ENCODE results near the gene MTFR1L. TPM values are rescaled to one million over a fixed set of nuclear protein-coding genes. Genes with fewer than 3 reads are reported as not detected.
"Not testable (repeated sequence)": the region's sequence is repeated elsewhere in the genome, so short reads cannot be mapped to it uniquely, and the experiment has no call there.

Gene MTFR1L
- total RNA-seq, 2 donors from 2014 or later, result 34.0 to 39.1 TPM

GRCh38 chr1:25829046-25829445 lies 9.3 kb downstream of the MTFR1L start:
- Mint-ChIP-seq H3K9me3 (no peaks in the 10 kb centered on the region), H3K36me3 (ENCODE audit: insufficient read depth in 2 of 2) (peaks cover 5 to 20% of the 10 kb centered on the region in 2 donors), H3K4me3 (no peak overlapping the region), H3K27ac (no peak overlapping the region), H3K27me3 (ENCODE audit: low read depth) (no peaks in the 10 kb centered on the region), H3K4me1 (ENCODE audit: low read depth) (peaks cover 5% of the 10 kb centered on the region)
- DNase-seq (no peak), ATAC-seq (replicated peaks in 1 of 2) (no peak)

DNA sequence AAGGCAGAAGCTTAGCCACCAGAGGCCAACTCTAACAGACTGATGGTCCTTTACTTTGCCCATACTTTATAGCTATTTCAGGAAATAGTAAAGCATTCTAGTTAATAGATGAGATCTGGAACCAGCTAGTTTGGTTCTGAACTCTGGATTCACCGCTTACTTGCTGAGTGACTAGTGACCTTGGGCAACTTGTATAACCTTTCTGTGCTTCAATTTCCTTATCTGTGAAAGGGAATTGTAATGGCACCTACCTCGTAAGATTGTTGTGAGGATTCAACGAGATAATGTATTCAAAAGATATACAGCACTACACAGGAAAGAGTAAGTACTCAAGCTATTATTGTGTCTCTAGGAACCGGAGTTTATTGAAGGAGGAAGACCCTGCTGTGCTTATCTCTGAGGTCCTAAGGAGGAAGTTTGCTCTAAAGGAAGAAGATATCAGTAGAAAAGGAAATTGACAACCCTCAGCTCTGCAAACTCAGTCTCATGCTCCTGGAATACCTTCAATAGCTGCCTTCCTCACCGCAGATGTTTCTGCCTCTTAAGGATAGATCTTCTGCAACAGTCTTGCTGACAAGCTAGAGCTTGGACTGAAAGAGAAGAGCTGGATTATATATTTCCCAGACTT lies 11.9 kb downstream of the MTFR1L start:
- ATAC-seq (replicated peaks in 1 of 2) (no peak), DNase-seq (no peak)
- H3K4me1 Mint-ChIP-seq (ENCODE audit: low read depth), result peaks cover 5% of the 10 kb centered on the region
- no peak overlapping the region for H3K27ac Mint-ChIP-seq
- no peaks in the 10 kb centered on the region for H3K27me3 Mint-ChIP-seq (ENCODE audit: low read depth)
- H3K9me3 Mint-ChIP-seq, result no peaks in the 10 kb centered on the region
- H3K36me3 Mint-ChIP-seq (ENCODE audit: insufficient read depth in 2 of 2), result peaks cover 5 to 27% of the 10 kb centered on the region in 2 donors
- no peak overlapping the region for H3K4me3 Mint-ChIP-seq

GRCh38 chr1:25832336-25833037 lies 12.7 kb downstream of the MTFR1L start:
- Mint-ChIP-seq H3K4me3 (no peak overlapping the region), H3K27ac (no peak overlapping the region), H3K27me3 (ENCODE audit: low read depth) (no peaks in the 10 kb centered on the region), H3K4me1 (ENCODE audit: low read depth) (peaks cover 5% of the 10 kb centered on the region), H3K9me3 (no peaks in the 10 kb centered on the region), H3K36me3 (ENCODE audit: insufficient read depth in 2 of 2) (peaks cover 5 to 27% of the 10 kb centered on the region in 2 donors)
- ATAC-seq (replicated peaks in 1 of 2), result no peak
- no peak for DNase-seq

DNA sequence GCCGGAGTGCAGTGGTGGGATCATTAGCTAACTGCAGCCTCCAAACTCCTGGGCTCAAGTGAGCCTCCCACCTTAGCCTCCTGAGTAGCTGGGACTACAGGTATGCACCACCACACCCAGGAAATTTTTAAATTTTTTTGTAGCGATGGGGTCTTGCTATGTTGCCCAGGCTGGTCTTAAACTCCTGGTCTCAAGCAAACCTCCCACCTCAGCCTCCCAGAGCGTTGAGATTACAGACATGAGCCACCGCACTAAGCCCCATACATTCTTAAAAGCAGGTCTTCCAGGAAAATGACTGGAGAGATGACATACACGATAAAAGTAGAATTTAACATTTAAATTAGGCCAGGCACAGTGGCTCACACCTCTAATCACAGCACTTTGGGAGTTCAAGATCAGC lies 13.4 kb downstream of the MTFR1L start:
- no peaks in the 10 kb centered on the region for H3K9me3 Mint-ChIP-seq
- no peaks in the 10 kb centered on the region for H3K27me3 Mint-ChIP-seq (ENCODE audit: low read depth)
- H3K27ac Mint-ChIP-seq, result no peak overlapping the region
- no peak for ATAC-seq (replicated peaks in 1 of 2)
- peaks cover 5 to 24% of the 10 kb centered on the region in 2 donors for H3K36me3 Mint-ChIP-seq (ENCODE audit: insufficient read depth in 2 of 2)
- no peak overlapping the region for H3K4me3 Mint-ChIP-seq
- H3K4me1 Mint-ChIP-seq (ENCODE audit: low read depth), result peaks cover 5% of the 10 kb centered on the region
- DNase-seq, result no peak

GRCh38 chr1:25834894-25835293 lies 15.1 kb downstream of the MTFR1L start:
- H3K4me1 Mint-ChIP-seq (ENCODE audit: low read depth), result peaks cover 5% of the 10 kb centered on the region
- no peak overlapping the region for H3K27ac Mint-ChIP-seq
- no peak overlapping the region for H3K4me3 Mint-ChIP-seq
- H3K36me3 Mint-ChIP-seq (ENCODE audit: insufficient read depth in 2 of 2), result peaks cover 4 to 19% of the 10 kb centered on the region in 2 donors
- no peaks in the 10 kb centered on the region for H3K27me3 Mint-ChIP-seq (ENCODE audit: low read depth)
- H3K9me3 Mint-ChIP-seq, result peaks cover 0 to under 1% of the 10 kb centered on the region in 2 donors
- ATAC-seq (replicated peaks in 1 of 2), result no peak
- no peak for DNase-seq

DNA sequence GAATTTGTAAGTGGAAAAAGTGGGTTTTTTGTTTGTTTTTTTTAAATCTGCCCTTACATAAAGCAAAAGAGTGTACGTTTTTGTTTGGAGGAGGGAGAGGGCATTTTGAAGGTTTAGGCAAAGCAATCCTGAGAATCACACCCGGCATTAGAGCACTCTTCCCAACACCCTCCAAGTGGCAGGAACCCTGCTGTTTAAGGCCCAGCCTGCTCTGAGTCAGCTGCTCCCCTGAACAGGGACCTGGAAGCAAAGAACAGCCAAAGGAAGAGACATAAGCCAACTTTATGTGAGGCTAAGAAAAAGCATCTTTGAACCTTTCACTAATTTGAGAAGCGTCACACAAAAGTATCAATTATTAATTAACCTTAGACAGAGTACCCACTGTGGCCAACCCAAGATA lies 16.9 kb downstream of the MTFR1L start:
- Mint-ChIP-seq H3K27me3 (ENCODE audit: low read depth) (no peaks in the 10 kb centered on the region), H3K4me1 (ENCODE audit: low read depth) (peaks cover 1% of the 10 kb centered on the region), H3K9me3 (peaks cover 3 to 4% of the 10 kb centered on the region in 2 donors), H3K27ac (no peak overlapping the region), H3K36me3 (ENCODE audit: insufficient read depth in 2 of 2) (peaks cover 2 to 14% of the 10 kb centered on the region in 2 donors), H3K4me3 (no peak overlapping the region)
- DNase-seq (no peak), ATAC-seq (replicated peaks in 1 of 2) (no peak)

- Mint-ChIP-seq H3K27ac (no peak overlapping the region), H3K4me3 (no peak overlapping the region), H3K9me3 (peaks cover 3 to 4% of the 10 kb centered on the region in 2 donors), H3K27me3 (ENCODE audit: low read depth) (no peaks in the 10 kb centered on the region), H3K4me1 (ENCODE audit: low read depth) (no peaks in the 10 kb centered on the region), H3K36me3 (ENCODE audit: insufficient read depth in 2 of 2) (peaks cover 2 to 13% of the 10 kb centered on the region in 2 donors)
- ATAC-seq (replicated peaks in 1 of 2) (no peak), DNase-seq (no peak)
These were observed 17.6 kb downstream of the MTFR1L start for GRCh38 chr1:25837262-25837875.

DNA sequence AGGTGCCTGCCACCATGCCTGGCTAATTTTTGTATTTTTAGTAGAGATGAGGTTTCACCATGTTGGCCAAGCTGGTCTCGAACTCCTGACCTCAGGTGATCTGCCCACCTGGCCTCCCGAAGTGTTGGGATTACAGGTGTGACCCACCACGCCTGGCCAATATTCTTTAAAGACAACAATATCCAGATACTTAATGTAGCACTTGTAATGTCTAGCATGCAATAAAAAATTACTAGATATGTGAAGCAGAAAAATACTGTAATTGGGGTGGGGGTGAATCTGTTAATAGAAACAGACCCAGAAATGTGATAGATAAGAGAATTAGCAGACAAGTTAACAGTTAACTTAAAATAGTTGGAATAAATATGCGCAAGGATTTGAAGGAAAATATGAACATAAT lies 20.1 kb downstream of the MTFR1L start:
- DNase-seq, result not testable (repeated sequence)

DNA sequence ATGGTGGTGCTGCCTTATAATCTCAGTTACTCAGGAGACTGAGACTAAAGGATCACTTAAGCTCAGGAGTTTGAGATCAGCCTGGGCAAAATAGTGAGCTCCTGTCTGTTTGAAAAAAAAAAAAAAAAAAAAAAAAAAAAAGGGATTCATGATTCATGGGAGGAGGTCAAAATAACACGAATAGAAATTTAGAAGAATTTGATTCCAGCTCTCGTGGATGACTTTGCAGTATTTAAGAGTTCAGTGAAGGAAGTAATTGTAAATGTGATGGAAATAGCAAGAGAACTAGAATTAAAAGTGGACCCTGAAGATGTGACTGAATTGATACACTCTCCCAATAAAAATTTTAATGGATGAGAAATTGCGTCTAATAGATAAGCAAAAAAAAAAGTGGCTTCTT lies 23.7 kb downstream of the MTFR1L start:
- H3K4me1 Mint-ChIP-seq (ENCODE audit: low read depth), result peaks cover 10% of the 10 kb centered on the region
- peaks cover 3 to 4% of the 10 kb centered on the region in 2 donors for H3K9me3 Mint-ChIP-seq
- no peak for DNase-seq
- no peaks in the 10 kb centered on the region for H3K27me3 Mint-ChIP-seq (ENCODE audit: low read depth)
- no peak overlapping the region for H3K4me3 Mint-ChIP-seq
- no peak overlapping the region for H3K27ac Mint-ChIP-seq
- ATAC-seq (replicated peaks in 1 of 2), result no peak
- peaks cover 2 to 3% of the 10 kb centered on the region in 2 donors for H3K36me3 Mint-ChIP-seq (ENCODE audit: insufficient read depth in 2 of 2)

More for the DNA sequence above, 20.1 kb downstream of the MTFR1L start:
- H3K36me3 Mint-ChIP-seq (ENCODE audit: insufficient read depth in 2 of 2); H3K9me3 Mint-ChIP-seq; ATAC-seq (replicated peaks in 1 of 2); H3K4me3 Mint-ChIP-seq; H3K4me1 Mint-ChIP-seq (ENCODE audit: low read depth); H3K27ac Mint-ChIP-seq; H3K27me3 Mint-ChIP-seq (ENCODE audit: low read depth): not testable (repeated sequence)

GRCh38 chr1:25844536-25845337 lies 25.0 kb downstream of the MTFR1L start:
- DNase-seq (no peak), ATAC-seq (replicated peaks in 1 of 2) (no peak)
- Mint-ChIP-seq H3K4me3 (no peak overlapping the region), H3K27ac (no peak overlapping the region), H3K27me3 (ENCODE audit: low read depth) (no peaks in the 10 kb centered on the region), H3K9me3 (peaks cover 3 to 4% of the 10 kb centered on the region in 2 donors), H3K4me1 (ENCODE audit: low read depth) (peaks cover 10% of the 10 kb centered on the region), H3K36me3 (ENCODE audit: insufficient read depth in 2 of 2) (peaks cover 2 to 3% of the 10 kb centered on the region in 2 donors)

- ATAC-seq (replicated peaks in 1 of 2), result no peak
- no peaks in the 10 kb centered on the region for H3K9me3 Mint-ChIP-seq
- no peaks in the 10 kb centered on the region for H3K27me3 Mint-ChIP-seq (ENCODE audit: low read depth)
- H3K4me1 Mint-ChIP-seq (ENCODE audit: low read depth), result peaks cover 10% of the 10 kb centered on the region
- H3K27ac Mint-ChIP-seq, result no peak overlapping the region
- DNase-seq, result no peak
- peaks cover 0 to 3% of the 10 kb centered on the region in 2 donors for H3K36me3 Mint-ChIP-seq (ENCODE audit: insufficient read depth in 2 of 2)
- no peak overlapping the region for H3K4me3 Mint-ChIP-seq
These were observed 25.9 kb downstream of the MTFR1L start for GRCh38 chr1:25845664-25846063.

DNA sequence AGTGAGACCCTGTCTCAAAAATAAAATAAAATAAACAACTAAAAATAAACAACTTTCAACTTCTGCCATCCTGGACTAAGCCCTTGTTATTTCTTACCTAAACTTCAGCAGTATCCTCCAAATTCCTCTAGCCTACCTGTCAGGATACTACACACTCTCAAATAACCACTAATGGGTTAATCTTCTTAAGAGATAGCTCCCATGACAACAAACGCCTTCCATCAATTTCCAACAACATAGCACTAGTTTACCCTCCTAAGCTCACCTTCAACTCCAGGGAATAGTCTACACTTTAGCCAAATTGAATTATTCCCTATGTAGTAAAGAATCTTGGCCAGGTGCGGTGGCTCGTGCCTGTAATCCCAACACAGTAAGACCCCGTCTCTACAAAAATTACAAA lies 28.2 kb downstream of the MTFR1L start:
- H3K9me3 Mint-ChIP-seq, result no peaks in the 10 kb centered on the region
- no peak overlapping the region for H3K4me3 Mint-ChIP-seq
- no peak overlapping the region for H3K27ac Mint-ChIP-seq
- peaks cover 0 to 6% of the 10 kb centered on the region in 2 donors for H3K36me3 Mint-ChIP-seq (ENCODE audit: insufficient read depth in 2 of 2)
- DNase-seq, result no peak
- peaks cover 10% of the 10 kb centered on the region for H3K4me1 Mint-ChIP-seq (ENCODE audit: low read depth)
- H3K27me3 Mint-ChIP-seq (ENCODE audit: low read depth), result no peaks in the 10 kb centered on the region
- no peak for ATAC-seq (replicated peaks in 1 of 2)

GRCh38 chr1:25848531-25848930 lies 28.8 kb downstream of the MTFR1L start:
- DNase-seq (no peak), ATAC-seq (replicated peaks in 1 of 2) (no peak)
- H3K27me3 Mint-ChIP-seq (ENCODE audit: low read depth), result no peaks in the 10 kb centered on the region
- peaks cover 0 to 4% of the 10 kb centered on the region in 2 donors for H3K36me3 Mint-ChIP-seq (ENCODE audit: insufficient read depth in 2 of 2)
- no peak overlapping the region for H3K27ac Mint-ChIP-seq
- H3K4me3 Mint-ChIP-seq, result no peak overlapping the region
- peaks cover 10% of the 10 kb centered on the region for H3K4me1 Mint-ChIP-seq (ENCODE audit: low read depth)
- H3K9me3 Mint-ChIP-seq, result no peaks in the 10 kb centered on the region
